NCI-H1417 (cell line): ENCODE results near the gene C1orf116.

Experiments used
- DNase-seq, 3 experiments: peaks; one replicate each; lab custom pipeline; 2025; lab: John Stamatoyannopoulos, UW

C1orf116 gene

GRCh38 chr1:207034998-207035397, 2.4 kb upstream of the C1orf116 start:
- DNase-seq: no peak

GRCh38 chr1:207034208-207034607, 1.7 kb upstream of the C1orf116 start:
- DNase-seq: no peak

- no peak for DNase-seq
Measured at GRCh38 chr1:207033302-207033701, 746 bp upstream of the C1orf116 start.

- DNase-seq: peak in 2 of 3 experiments; percentile 39 to 67
Measured at GRCh38 chr1:207031632-207032264, 808 bp downstream of the C1orf116 start.

GRCh38 chr1:207031016-207031415, 1.5 kb downstream of the C1orf116 start:
- DNase-seq: no peak

- DNase-seq: no peak
Measured at GRCh38 chr1:207030522-207031009, 2.0 kb downstream of the C1orf116 start.

GRCh38 chr1:207029701-207030521, 2.6 kb downstream of the C1orf116 start:
- peak in 2 of 3 experiments; percentile 60 to 75 for DNase-seq

GRCh38 chr1:207028884-207029650, 3.5 kb downstream of the C1orf116 start:
- DNase-seq: peak in 1 of 3 experiments; percentile 48

- DNase-seq: no peak
Measured at GRCh38 chr1:207027921-207028320, 4.6 kb downstream of the C1orf116 start.

- no peak for DNase-seq
Measured at GRCh38 chr1:207027206-207027777, 5.3 kb downstream of the C1orf116 start.

- no peak for DNase-seq
Measured at GRCh38 chr1:207026104-207026534, 6.4 kb downstream of the C1orf116 start.

GRCh38 chr1:207025146-207025880, 7.2 kb downstream of the C1orf116 start:
- DNase-seq: peak in 1 of 3 experiments; percentile 16

- DNase-seq: no peak
Measured at GRCh38 chr1:207024202-207025145, 8.1 kb downstream of the C1orf116 start.

GRCh38 chr1:207022996-207023679, 9.4 kb downstream of the C1orf116 start:
- no peak for DNase-seq

- no peak for DNase-seq
Measured at GRCh38 chr1:207021876-207022596, 10.5 kb downstream of the C1orf116 start.

- DNase-seq: no peak
Measured at GRCh38 chr1:207021139-207021861, 11.3 kb downstream of the C1orf116 start.

- no peak for DNase-seq
Measured at GRCh38 chr1:207020709-207021107, 11.8 kb downstream of the C1orf116 start.

GRCh38 chr1:207020065-207020708, 12.4 kb downstream of the C1orf116 start:
- no peak for DNase-seq
